Measurements from ENCODE around the gene FTO.

The FTO gene

DNA sequence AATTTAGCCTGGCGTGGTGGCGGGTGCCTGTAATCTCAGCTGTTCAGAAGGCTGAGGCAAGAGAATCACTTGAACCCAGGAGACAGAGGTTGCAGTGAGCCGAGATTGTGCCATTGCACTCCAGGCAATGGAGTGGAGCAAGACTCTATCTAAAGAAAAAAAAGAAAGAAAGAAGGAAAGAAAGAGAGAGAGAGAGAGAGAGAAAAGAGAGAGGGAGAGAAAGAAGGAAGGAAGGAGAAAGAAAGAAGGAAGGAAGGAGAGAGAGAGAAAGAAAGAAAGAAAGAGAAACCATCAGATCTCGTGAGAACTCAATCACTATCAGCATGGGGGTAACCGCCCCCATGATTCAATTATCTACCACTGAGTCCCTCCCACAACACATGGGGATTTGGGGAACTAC is 293.0 kb downstream of the FTO start:
- TF ChIP-seq, protein P1, sequence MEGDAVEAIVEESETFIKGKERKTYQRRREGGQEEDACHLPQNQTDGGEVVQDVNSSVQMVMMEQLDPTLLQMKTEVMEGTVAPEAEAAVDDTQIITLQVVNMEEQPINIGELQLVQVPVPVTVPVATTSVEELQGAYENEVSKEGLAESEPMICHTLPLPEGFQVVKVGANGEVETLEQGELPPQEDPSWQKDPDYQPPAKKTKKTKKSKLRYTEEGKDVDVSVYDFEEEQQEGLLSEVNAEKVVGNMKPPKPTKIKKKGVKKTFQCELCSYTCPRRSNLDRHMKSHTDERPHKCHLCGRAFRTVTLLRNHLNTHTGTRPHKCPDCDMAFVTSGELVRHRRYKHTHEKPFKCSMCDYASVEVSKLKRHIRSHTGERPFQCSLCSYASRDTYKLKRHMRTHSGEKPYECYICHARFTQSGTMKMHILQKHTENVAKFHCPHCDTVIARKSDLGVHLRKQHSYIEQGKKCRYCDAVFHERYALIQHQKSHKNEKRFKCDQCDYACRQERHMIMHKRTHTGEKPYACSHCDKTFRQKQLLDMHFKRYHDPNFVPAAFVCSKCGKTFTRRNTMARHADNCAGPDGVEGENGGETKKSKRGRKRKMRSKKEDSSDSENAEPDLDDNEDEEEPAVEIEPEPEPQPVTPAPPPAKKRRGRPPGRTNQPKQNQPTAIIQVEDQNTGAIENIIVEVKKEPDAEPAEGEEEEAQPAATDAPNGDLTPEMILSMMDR (conservative IDR thresholded peaks at IDR 0.05) = no peak
- TF ChIP-seq ZFX (IDR thresholded peaks at IDR 0.05) = no peak
- no peak overlapping the region for H3K27ac ChIP-seq

DNA sequence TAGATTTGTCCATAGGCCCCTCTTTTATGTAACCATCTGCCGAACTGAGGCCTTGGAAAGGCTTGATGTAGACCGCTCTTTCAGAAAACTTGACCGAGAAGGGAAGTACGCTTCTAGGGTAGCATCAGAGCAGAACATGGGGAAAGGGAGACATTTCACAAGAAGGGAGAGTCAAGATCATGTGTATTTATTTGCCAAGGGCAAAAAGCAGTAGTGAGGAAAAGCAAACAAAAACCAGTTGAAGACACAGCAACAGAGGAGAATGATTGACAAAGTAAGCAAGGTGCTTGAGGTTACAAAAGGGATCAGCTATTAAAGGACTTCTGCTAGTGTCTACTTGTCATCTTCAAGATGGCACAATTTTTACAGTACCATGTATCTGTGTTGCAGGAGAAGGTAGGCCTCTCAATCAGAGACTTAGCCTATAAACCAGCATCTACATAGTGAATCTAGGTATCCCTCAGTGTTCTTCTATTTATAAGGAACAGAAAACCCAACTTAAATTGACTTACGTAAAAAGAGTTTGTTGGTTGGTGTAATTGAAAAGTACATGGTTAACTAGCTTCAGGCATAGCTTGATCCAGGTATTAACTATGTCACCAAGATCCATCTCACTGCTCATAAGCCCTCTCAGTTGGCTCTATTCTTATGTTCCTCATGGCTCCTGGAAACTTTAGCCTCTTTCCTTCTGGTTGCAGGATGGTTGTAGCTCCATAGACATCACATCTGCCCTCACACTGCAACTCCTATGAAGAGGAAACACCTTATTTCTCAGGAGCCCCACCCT is 294.3 kb downstream of the FTO start:
- no peak overlapping the region for H3K27ac ChIP-seq

DNA sequence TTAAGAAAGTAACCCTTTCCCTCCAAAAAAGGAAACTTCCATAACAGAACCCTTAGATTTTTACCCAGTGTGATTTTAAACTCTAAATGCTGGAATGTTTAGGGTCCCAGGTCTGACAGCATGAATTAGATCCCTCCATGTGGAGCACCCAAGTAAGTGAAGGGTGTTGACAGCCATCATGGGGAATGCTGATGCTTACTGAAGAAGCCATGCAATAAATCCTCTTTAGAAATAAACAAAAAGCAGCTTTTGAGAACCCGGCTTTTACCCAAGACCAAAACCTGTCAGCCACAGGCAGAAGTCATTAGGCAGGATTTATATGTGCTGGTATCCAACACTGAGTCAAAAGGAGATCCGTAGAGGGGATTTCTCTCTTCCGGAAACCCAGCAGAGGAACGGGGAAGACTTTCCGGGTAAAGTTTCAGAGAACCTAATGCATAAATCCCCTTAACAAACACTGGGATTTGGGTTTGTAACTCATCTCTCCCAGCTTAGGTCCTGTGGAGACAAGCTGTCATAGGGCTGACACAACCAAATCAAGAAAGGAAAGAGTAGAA is 295.1 kb downstream of the FTO start:
- H3K27ac ChIP-seq = no peak overlapping the region
- no peak for TF ChIP-seq ZFX (IDR thresholded peaks at IDR 0.05)
- TF ChIP-seq, protein P1 (conservative IDR thresholded peaks at IDR 0.05) = no peak

More for the DNA sequence above, 294.3 kb downstream of the FTO start:
- TF ChIP-seq, protein P1 (conservative IDR thresholded peaks at IDR 0.05) = no peak
- TF ChIP-seq ZFX (IDR thresholded peaks at IDR 0.05) = no peak

DNA sequence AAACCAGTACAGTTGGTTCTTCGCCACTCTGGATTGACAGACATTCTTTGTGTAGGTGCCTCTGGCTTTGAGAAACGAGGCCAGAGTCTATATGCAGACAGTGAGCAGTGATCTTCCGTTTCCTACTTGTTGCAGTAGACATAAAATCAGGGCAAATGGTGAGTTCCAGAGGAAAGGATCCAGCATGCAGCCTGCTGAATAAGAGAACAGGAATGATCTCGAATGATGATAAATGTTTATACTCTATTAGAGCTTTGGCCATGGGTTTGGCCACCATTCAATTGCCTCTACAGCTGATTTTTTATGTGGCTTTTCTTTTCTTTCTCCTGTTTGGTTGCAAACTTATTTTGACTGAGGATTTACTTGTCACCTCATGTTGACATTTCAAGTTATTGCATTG is 295.9 kb downstream of the FTO start:
- TF ChIP-seq, protein P1 (conservative IDR thresholded peaks at IDR 0.05) = no peak
- TF ChIP-seq ZFX (IDR thresholded peaks at IDR 0.05) = no peak
- no peak overlapping the region for H3K27ac ChIP-seq

DNA sequence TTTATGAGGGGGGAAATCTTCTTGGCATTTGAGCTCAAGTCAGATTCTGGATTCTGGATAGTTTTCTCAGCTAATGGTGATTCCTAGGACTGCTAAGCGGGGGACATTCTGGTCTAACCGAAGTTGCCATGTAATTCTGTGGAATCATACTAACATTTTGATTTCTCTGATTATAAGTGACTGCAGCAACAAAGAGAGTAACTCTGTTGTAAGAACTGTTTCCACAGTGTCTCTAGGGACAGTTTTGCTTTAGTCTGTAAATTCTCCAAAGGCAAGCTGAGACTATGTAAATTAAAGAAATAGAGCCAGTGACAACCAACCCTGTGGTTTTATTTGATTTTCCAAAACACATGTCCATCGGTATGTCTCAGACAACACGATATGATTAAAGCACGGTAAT is 296.4 kb downstream of the FTO start:
- H3K27ac ChIP-seq = no peak overlapping the region
- TF ChIP-seq, protein P1 (conservative IDR thresholded peaks at IDR 0.05) = no peak
- no peak for TF ChIP-seq ZFX (IDR thresholded peaks at IDR 0.05)

DNA sequence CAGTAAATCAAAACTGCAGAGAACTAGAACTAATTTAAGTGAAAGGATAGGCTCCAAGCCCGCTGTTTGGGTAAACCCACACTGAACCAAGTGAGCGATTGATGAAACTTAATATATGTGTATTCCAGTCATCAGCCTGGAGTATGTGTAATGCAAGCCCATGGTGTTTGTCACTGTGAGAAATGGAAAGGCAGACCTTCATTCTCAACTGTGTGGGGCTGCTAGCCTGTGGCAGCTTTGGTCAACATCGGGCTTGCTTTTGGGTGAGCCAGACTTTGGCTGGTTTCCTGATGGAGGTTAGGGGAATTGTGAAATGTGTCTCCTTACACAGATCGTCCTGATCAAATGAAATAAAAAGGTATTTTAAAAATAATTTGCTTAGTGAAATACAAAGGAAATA is 302.7 kb downstream of the FTO start:
- H3K27ac ChIP-seq = no peak overlapping the region
- no peak for TF ChIP-seq ZFX (IDR thresholded peaks at IDR 0.05)
- TF ChIP-seq, protein P1 (conservative IDR thresholded peaks at IDR 0.05) = no peak

DNA sequence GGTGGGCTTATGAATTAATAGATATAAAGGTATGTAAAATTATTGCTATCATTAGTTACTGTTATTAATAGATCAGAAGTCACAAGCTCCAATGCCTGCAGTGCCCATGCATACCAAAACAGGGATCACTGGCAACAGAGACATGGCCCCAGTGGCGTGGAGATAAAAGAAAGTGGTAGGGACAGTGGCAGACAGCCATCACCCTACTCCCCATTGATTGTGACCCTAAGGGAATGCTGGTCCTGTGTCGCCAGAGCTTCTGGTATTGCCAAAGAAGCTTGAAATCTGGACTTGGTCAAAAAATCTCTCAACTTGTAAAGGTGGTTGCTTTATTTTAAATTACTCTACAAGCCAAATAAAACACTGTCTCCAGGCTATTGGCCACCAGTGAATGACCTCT is 303.5 kb downstream of the FTO start:
- TF ChIP-seq ZFX (IDR thresholded peaks at IDR 0.05) = no peak
- no peak overlapping the region for H3K27ac ChIP-seq
